HG03457 (cell line): ENCODE results near the gene ITPR1.
A peak's percentile ranks its signal among the peaks of the same experiment; 100 is the strongest.
"Not testable (repeated sequence)": the region's sequence is repeated elsewhere in the genome, so short reads cannot be mapped to it uniquely, and the experiment has no call there.

Source experiments
- ATAC-seq: cut with Tn5 transposase; IDR thresholded peaks from one replicate; pipeline ENCODE4 v1.9.1; 2021; ENCODE audit warnings: moderate number of reproducible peaks; ENCODE audit not compliant: unreplicated experiment

The ITPR1 gene

GRCh38 chr3:4493014-4493940 is at the start of gene ITPR1:
TSS of gene ITPR1 (plus strand) at chr3:4493348. CDS start at chr3:4516492, 23,144 bp downstream.
- peak; percentile 95 for ATAC-seq

DNA sequence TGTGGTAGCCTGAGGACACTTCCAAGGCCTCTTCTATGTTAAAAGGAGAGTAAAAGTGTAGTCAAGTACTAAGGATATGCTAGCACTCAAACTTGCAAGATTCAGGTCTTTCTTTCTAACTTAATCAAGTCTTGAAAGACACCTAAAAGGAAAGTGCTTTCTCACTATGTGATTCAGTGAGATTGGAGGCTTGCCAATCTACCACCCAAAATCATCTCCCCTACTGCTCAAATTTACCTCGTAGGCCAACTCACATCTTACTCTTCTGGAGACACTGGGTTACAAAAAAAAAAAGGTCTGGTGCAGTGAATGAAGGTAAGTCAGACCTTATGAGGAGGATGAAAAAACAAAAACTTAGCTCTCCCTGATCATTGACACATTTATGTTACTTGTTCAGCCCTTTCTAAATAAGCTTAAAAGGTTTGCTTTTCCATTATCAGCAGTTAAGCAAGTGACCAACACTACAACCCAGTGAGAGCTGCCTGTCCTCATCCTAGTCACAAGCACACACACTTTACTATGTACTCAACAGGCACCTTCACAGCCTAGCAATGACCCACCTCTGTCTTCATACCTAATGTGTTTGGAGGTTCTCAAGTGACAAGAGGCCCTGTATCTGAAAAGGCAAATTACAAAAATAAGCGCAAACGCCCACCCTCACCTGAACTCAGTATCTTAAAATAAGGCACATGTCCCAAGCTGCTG is 45.7 kb upstream of the ITPR1 start:
- ATAC-seq: no peak

DNA sequence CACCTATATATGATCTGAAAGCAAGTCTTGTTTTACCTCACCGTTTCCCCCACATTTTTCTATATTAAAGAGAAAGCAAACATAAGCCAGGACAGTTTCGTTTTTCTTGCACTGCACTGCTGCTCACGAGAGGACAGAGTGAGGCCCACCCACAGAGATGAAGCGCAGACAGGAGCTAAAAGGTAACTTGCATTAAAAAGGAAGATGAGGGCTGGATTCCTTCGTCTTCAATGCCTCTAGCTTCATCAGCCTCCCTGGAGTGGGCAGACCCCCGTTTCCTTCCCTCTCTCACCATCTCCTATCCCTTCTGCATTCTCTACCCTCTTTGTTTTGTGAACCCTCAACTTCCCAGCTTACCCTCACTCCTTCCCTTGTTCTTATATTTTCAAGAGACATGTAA is 45.0 kb upstream of the ITPR1 start:
- ATAC-seq: no peak

GRCh38 chr3:4449043-4449805 is 43.9 kb upstream of the ITPR1 start:
- ATAC-seq: no peak

DNA sequence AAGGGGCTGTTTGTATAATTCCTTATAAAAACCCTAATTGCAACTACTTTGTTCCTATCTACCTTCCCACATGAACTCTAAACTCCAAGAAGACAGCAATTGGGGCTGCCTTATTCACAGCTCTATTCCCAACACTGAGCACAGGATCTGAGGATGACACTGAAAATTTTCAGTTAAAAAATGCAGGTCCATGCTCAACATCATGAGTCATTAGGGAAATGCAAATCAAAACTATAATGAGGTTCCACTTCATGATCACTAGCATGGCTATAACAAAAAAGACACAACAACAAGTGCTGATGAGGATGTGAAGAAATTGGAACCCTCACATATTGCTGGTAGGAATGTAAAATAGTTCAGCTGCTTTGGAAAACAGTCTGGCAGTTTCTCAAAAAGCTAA is 39.0 kb upstream of the ITPR1 start:
- ATAC-seq: no peak

GRCh38 chr3:4456780-4457179 is 36.4 kb upstream of the ITPR1 start:
- not testable (repeated sequence) for ATAC-seq

- no peak for ATAC-seq
These were observed 34.2 kb upstream of the ITPR1 start for GRCh38 chr3:4458961-4459360.

GRCh38 chr3:4460334-4460733 is 32.8 kb upstream of the ITPR1 start:
- ATAC-seq: no peak

DNA sequence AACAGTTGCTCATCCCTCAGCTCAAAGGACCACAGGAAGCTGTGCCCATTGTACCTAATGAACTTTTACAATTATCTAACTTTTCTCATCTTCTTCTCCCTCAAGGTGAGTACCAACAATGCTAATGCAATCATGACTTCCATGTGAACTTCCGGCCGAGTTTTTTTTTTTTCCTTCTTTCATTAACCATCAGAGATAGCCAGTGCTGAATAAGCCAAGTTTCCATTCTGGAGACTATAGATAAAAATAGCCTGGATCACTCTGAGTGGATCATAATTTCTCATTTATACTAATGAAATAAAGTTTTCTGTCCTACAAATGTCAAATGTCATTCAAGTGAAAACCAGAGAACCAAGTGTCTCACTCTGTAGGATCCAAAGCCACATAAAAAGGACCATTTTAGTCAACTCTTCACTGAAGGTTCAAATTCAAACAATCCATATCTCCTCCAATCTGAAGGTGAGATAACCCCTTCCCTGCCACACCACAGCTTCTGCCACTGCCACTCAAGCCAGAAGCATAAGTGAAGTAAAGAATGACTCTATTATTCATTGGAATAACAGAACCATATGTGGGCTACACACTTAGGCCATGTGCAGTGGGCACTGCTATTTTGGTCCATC is 31.6 kb upstream of the ITPR1 start:
- no peak for ATAC-seq

GRCh38 chr3:4462369-4463040 is 30.6 kb upstream of the ITPR1 start:
- ATAC-seq: no peak

GRCh38 chr3:4464576-4464975 is 28.6 kb upstream of the ITPR1 start:
- ATAC-seq: no peak

GRCh38 chr3:4466741-4467521 is 26.2 kb upstream of the ITPR1 start, which contains the start of gene SUMF1:
TSS of gene SUMF1 (minus strand) at chr3:4467269. CDS start at chr3:4467245, 24 bp downstream.
- ATAC-seq: peak; percentile 100

GRCh38 chr3:4467522-4467867 is 25.7 kb upstream of the ITPR1 start:
- ATAC-seq: no peak

DNA sequence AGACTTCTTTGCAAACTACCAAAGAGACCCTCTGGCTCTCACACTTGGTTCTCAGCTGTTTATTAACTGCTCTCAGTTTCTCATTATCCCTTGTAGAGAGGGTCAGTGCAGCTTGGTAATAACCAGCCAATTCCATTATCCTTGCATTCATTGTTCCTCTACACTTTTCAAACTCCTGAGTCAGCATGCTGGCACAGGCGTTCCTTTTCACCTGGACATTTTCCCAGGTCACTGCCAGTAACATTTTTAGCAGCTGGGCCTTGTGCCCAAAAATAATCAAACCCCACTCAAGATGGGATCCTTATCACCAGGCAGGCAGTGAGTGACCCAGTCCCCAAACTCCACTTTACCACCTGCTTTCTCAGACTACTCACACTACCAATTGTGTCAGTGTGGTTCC is 21.2 kb upstream of the ITPR1 start:
- no peak for ATAC-seq

DNA sequence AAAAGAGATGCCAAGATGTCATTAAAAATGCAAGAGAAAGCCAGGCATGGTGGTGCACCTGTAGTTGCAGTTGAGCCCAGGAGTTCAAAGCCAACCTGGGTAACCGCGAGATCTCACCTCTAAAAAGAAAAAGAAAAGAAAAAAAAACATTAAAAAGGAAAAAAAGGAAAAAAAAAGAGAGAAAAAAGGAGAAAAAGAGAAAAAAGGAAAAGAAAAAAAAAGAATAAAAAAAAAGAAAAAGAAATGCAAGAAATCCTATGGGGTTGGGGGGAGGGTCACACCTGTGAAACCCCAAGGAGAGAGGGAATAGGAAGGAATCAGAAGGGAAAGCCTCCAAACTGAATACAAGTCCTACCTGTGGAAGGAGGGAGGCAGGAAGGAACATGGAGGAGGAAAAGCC is 20.8 kb upstream of the ITPR1 start:
- no peak for ATAC-seq

GRCh38 chr3:4472766-4473165 is 20.4 kb upstream of the ITPR1 start:
- no peak for ATAC-seq

DNA sequence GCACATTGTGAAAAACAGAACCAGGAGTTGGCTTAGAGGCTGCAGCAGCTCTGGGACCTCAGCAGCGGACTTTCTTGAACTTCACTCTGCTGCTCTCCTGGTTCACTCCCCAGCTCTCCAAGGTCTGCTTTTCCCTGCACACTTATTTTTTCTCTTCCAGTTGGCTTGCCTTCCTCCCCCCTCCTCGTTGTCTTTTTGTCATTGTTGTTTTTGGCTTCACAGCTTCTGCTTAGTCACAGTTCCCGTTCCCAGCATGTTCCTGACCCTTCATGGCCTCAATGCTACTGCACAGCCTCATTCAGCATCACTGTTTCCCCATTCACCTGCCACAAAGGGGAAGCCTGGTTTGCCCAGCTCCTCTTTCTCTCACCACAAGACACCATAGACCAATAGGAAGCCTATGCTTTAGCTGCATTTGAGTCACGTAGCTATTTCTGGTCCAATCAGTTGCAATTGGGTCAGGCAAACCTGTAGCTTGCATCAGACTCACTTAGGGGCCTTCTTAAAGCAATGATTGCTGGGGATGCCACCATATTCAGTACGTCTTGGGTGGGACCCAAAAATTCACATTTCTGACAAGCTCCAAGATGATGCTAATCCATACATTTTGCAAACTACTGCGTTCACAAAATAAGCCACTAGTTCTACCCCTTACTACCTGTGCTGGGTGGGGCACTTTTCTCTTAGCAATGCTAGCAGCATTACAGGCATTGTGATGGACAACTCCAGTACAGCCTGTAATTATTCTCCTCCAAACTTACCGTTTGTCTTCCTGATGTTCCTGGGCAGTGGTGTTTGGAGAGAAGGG is 18.3 kb upstream of the ITPR1 start:
- ATAC-seq: peak; percentile 77

DNA sequence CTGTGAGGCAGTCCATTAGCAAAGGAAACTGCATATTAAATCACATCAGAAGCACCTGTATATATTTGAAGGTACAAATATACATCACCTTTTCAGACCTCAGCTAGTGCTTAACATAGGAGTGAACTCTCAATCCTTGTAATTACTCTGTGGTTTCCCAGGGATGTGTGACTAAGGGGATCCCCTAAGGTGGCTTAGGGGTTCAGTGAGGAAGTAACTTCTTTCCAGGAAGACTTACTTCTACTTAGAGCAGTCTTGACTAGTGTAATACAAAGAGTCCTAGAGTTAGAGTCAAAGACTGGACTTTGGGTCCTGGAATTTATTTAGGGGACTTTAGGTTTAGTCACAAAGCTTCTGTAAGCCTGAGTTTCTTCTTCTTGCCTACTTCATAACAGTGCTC is 17.3 kb upstream of the ITPR1 start:
- ATAC-seq: no peak

- no peak for ATAC-seq
These were observed 16.7 kb upstream of the ITPR1 start for GRCh38 chr3:4476496-4476895.
